Measurements from ENCODE around the gene EIPR1.

EIPR1 gene

GRCh38 chr2:3204031-3204821, 173.4 kb downstream of the EIPR1 start:
- DNase-seq, result no peak
- no peak for TF ChIP-seq CTCF (IDR thresholded peaks at IDR 0.05; ENCODE audit: low read depth, low read length)
- no peaks in the 10 kb centered on the region for H3K27me3 ChIP-seq
- H3K9me3 ChIP-seq, result no peaks in the 10 kb centered on the region
- no peaks in the 10 kb centered on the region; the same call in 1 of the 2 replicates for H3K4me1 ChIP-seq
- H3K36me3 ChIP-seq, result peaks cover 7% of the 10 kb centered on the region
- no peak overlapping the region for H3K4me3 ChIP-seq (ENCODE audit: low read depth, low read length)

GRCh38 chr2:3203497-3204019, 174.1 kb downstream of the EIPR1 start:
- H3K9me3 ChIP-seq, result no peaks in the 10 kb centered on the region
- no peaks in the 10 kb centered on the region; the same call in 1 of the 2 replicates for H3K4me1 ChIP-seq
- H3K36me3 ChIP-seq, result peaks cover 7% of the 10 kb centered on the region
- H3K4me3 ChIP-seq (ENCODE audit: low read depth, low read length), result no peak overlapping the region
- H3K27me3 ChIP-seq, result no peaks in the 10 kb centered on the region
- no peak for DNase-seq
- TF ChIP-seq CTCF (IDR thresholded peaks at IDR 0.05; ENCODE audit: low read depth, low read length), result no peak

- no peak overlapping the region for H3K4me3 ChIP-seq (ENCODE audit: low read depth, low read length)
- no peak for DNase-seq
- no peak for TF ChIP-seq CTCF (IDR thresholded peaks at IDR 0.05; ENCODE audit: low read depth, low read length)
These were observed 174.7 kb downstream of the EIPR1 start for GRCh38 chr2:3202926-3203325.

GRCh38 chr2:3201281-3201680, 176.3 kb downstream of the EIPR1 start:
- Histone ChIP-seq H3K36me3 (peaks cover 7% of the 10 kb centered on the region), H3K4me3 (ENCODE audit: low read depth, low read length) (no peak overlapping the region), H3K9me3 (no peaks in the 10 kb centered on the region), H3K27me3 (no peaks in the 10 kb centered on the region), H3K4me1 (peaks cover 7% of the 10 kb centered on the region; the same call in 1 of the 2 replicates)
- no peak for TF ChIP-seq CTCF (IDR thresholded peaks at IDR 0.05; ENCODE audit: low read depth, low read length)
- DNase-seq, result no peak

More at GRCh38 chr2:3202926-3203325, 174.7 kb downstream of the EIPR1 start:
- no peaks in the 10 kb centered on the region for H3K27me3 ChIP-seq
- H3K9me3 ChIP-seq, result no peaks in the 10 kb centered on the region
- peaks cover 3% of the 10 kb centered on the region; the same call in 1 of the 2 replicates for H3K4me1 ChIP-seq
- H3K36me3 ChIP-seq, result peaks cover 7% of the 10 kb centered on the region

GRCh38 chr2:3200420-3200939, 177.1 kb downstream of the EIPR1 start:
- no peak for DNase-seq
- no peaks in the 10 kb centered on the region for H3K27me3 ChIP-seq
- no peaks in the 10 kb centered on the region for H3K9me3 ChIP-seq
- no peak overlapping the region for H3K4me3 ChIP-seq (ENCODE audit: low read depth, low read length)
- peaks cover 7% of the 10 kb centered on the region; the same call in 1 of the 2 replicates for H3K4me1 ChIP-seq
- TF ChIP-seq CTCF (IDR thresholded peaks at IDR 0.05; ENCODE audit: low read depth, low read length), result no peak
- H3K36me3 ChIP-seq, result peaks cover 5% of the 10 kb centered on the region
